IMR-90 (cell line): ENCODE results near the gene CLDN18. TPM values are rescaled to one million over a fixed set of nuclear protein-coding genes. Genes with fewer than 3 reads are reported as not detected.
A peak's percentile ranks its signal among the peaks of the same experiment; 100 is the strongest.

ENCODE experiments used
- ATAC-seq: fragments of 200-7000 bp; cut with Tn5 transposase; 2 replicates; pipeline ENCODE4 v1.9.1; 2020; ENCODE audit warnings: low read depth, mild to moderate bottlenecking, moderate library complexity
- BruUV-seq: library from RNA; stranded (reverse); fragments of 400-500 nt; replicated peaks from 2 replicates; lab custom pipeline; 2021; lab: Mats Ljungman, UMichigan
- CTCF ChIA-PET: fragments of 300-600 bp; formaldehyde crosslinking; extraction: SDS; loops from one replicate; lab custom pipeline; 2021; ENCODE audit warnings: antibody characterized with exemption; lab: Yijun Ruan, JAX
- POLR2A ChIA-PET: fragments of 300-600 bp; sonication (Branson Sonifier 250); formaldehyde crosslinking; loops from one replicate; lab custom pipeline; 2022; ENCODE audit warnings: antibody characterized with exemption; ENCODE audit not compliant: unreplicated experiment; lab: Charles Lee
- DNase-seq: peaks from one replicate; pipeline ENCODE4 v3.0.0; 2013
- H2AFZ ChIP-seq: replicated peaks from 2 replicates; pipeline ENCODE3; 2013; ENCODE audit warnings: low read length, mild to moderate bottlenecking; ENCODE audit not compliant: poor library complexity
- H2AK5ac ChIP-seq: 2 replicates; pipeline ENCODE4 v1.6.1; 2013; ENCODE audit warnings: low read depth, low read length, inconsistent platforms
- H2AK9ac ChIP-seq: replicated peaks from 2 replicates; pipeline ENCODE3; 2013; ENCODE audit warnings: mild to moderate bottlenecking, low read depth, low read length, moderate library complexity; ENCODE audit not compliant: poor library complexity
- H2BK120ac ChIP-seq: 2 replicates; pipeline ENCODE4 v1.6.1; 2013; ENCODE audit warnings: low read depth, low read length, inconsistent platforms
- H2BK15ac ChIP-seq: 3 replicates; pipeline ENCODE4 v1.6.1; 2013; ENCODE audit warnings: low read depth, low read length, inconsistent platforms
- H2BK20ac ChIP-seq: 2 replicates; pipeline ENCODE4 v1.6.1; 2013; ENCODE audit warnings: low read depth, mild to moderate bottlenecking, inconsistent platforms, low read length, moderate library complexity
- H2BK5ac ChIP-seq: 2 replicates; pipeline ENCODE4 v1.6.1; 2013; ENCODE audit warnings: mild to moderate bottlenecking, low read depth, low read length, inconsistent platforms; ENCODE audit not compliant: poor library complexity, severe bottlenecking
- H3K14ac ChIP-seq: replicated peaks from 2 replicates; pipeline ENCODE4 v1.6.1; 2013; ENCODE audit warnings: low read depth, low read length, inconsistent platforms
- H3K18ac ChIP-seq: 2 replicates; pipeline ENCODE4 v1.6.1; 2013; ENCODE audit warnings: low read depth, low read length, control low read depth
- H3K23ac ChIP-seq: 2 replicates; pipeline ENCODE4 v1.6.1; 2013; ENCODE audit warnings: low read depth, low read length, inconsistent platforms
- H3K27ac ChIP-seq: 2 replicates; pipeline ENCODE4 v1.5.1; 2013; ENCODE audit warnings: mild to moderate bottlenecking, control low read depth, low read length; ENCODE audit not compliant: insufficient read depth
- H3K27me3 ChIP-seq: 2 replicates; pipeline ENCODE4 v1.6.1; 2013; ENCODE audit warnings: low read length; ENCODE audit not compliant: control insufficient read depth, insufficient read depth
- H3K36me3 ChIP-seq: 2 replicates; pipeline ENCODE4 v1.6.1; 2013; ENCODE audit warnings: low read length, mixed read lengths; ENCODE audit not compliant: control insufficient read depth, insufficient read depth
- H3K4ac ChIP-seq: 2 replicates; pipeline ENCODE4 v1.6.1; 2013; ENCODE audit warnings: low read depth, low read length, inconsistent platforms
- H3K4me1 ChIP-seq: 2 replicates; pipeline ENCODE4 v1.6.1; 2013; ENCODE audit warnings: low read length, mixed read lengths; ENCODE audit not compliant: control insufficient read depth, insufficient read depth
- H3K4me2 ChIP-seq: 2 replicates; pipeline ENCODE4 v1.6.1; 2013; ENCODE audit warnings: low read depth, mild to moderate bottlenecking, control low read depth, low read length, moderate library complexity
- H3K4me3 ChIP-seq: 2 replicates; pipeline ENCODE4 v1.5.1; 2013; ENCODE audit warnings: low read depth, mild to moderate bottlenecking, control low read depth, low read length, moderate library complexity; ENCODE audit not compliant: insufficient read depth
- H3K56ac ChIP-seq: 2 replicates; pipeline ENCODE4 v1.6.1; 2013; ENCODE audit warnings: low read length, inconsistent platforms; ENCODE audit not compliant: insufficient read depth; ENCODE audit errors: extremely low read depth
- H3K79me1 ChIP-seq, 2 experiments: 2 replicates each; pipeline ENCODE4 v1.6.1; 2013; ENCODE audit warnings: low read length in 2 of 2, inconsistent platforms in 1 of 2, low read depth in 1 of 2
- H3K9ac ChIP-seq: 2 replicates; pipeline ENCODE4 v1.6.1; 2013; ENCODE audit warnings: low read depth, low read length, control low read depth
- H3K9me1 ChIP-seq: 2 replicates; pipeline ENCODE4 v1.6.1; 2013; ENCODE audit warnings: low read length, inconsistent platforms; ENCODE audit not compliant: insufficient read depth
- H3K9me3 ChIP-seq: 2 replicates; pipeline ENCODE4 v1.6.1; 2013; ENCODE audit warnings: low read length; ENCODE audit not compliant: control insufficient read depth, insufficient read depth
- H4K20me1 ChIP-seq: 2 replicates; pipeline ENCODE4 v1.6.1; 2013; ENCODE audit warnings: low read length, inconsistent platforms; ENCODE audit not compliant: insufficient read depth
- H4K5ac ChIP-seq: 2 replicates; pipeline ENCODE4 v1.6.1; 2013; ENCODE audit warnings: mild to moderate bottlenecking, low read depth, low read length, control low read depth
- H4K8ac ChIP-seq, 2 experiments: 2 replicates each; pipeline ENCODE4 v1.6.1; 2013; ENCODE audit warnings: low read depth in 2 of 2, low read length in 2 of 2, control low read depth in 1 of 2, inconsistent platforms in 1 of 2
- H4K91ac ChIP-seq: 2 replicates; pipeline ENCODE4 v1.6.1; 2013; ENCODE audit warnings: low read depth, low read length, inconsistent platforms; ENCODE audit not compliant: insufficient read depth
- CEBPB ChIP-seq: IDR thresholded peaks from 2 replicates; pipeline ENCODE4 v1.6.1; 2012; ENCODE audit warnings: low read depth, low read length, improper control_type of control experiment
- CHD1 ChIP-seq: IDR thresholded peaks from 2 replicates; pipeline ENCODE4 v1.6.1; 2012; ENCODE audit warnings: low read depth, low read length, improper control_type of control experiment
- MAFK ChIP-seq: IDR thresholded peaks from 2 replicates; pipeline ENCODE4 v1.6.1; 2012; ENCODE audit warnings: low read depth, low read length, improper control_type of control experiment
- MAZ ChIP-seq: IDR thresholded peaks from 2 replicates; pipeline ENCODE4 v1.6.1; 2012; ENCODE audit warnings: low read depth, mild to moderate bottlenecking, low read length, improper control_type of control experiment, moderate library complexity, borderline replicate concordance
- MXI1 ChIP-seq: IDR thresholded peaks from 2 replicates; pipeline ENCODE4 v1.6.1; 2012; ENCODE audit warnings: low read depth, mild to moderate bottlenecking, low read length, moderate library complexity, borderline replicate concordance
- RFX5 ChIP-seq: IDR thresholded peaks from 2 replicates; pipeline ENCODE4 v1.8.0; 2012; ENCODE audit warnings: low read depth, mild to moderate bottlenecking, low read length, moderate library complexity
- WGBS, 2 experiments: methylation state at CpG; one replicate each; pipeline versions ENCODE4 v1.1.5 to v1.1.7; 2013; ENCODE audit warnings: missing lambda C conversion rate in 2 of 2; ENCODE audit not compliant: insufficient read length in 1 of 2; ENCODE audit errors: extremely low coverage in 2 of 2; 5-methylcytosine and 5-hydroxymethylcytosine counted together
- dilution Hi-C: fragments of 300-500 bp; cut with HindIII; formaldehyde crosslinking; loops from one replicate; pipeline ENCODE4 v1.14.3; 2018; ENCODE audit warnings: low sequenced_read_pairs; ENCODE audit not compliant: unreplicated experiment
- in situ Hi-C: fragments of 300-500 bp; cut with MboI; formaldehyde crosslinking; loops from 3 replicates; pipeline ENCODE4 v1.14.3; 2019; ENCODE audit warnings: low sequenced_read_pairs, inconsistent platforms, mixed read lengths
- intact Hi-C: fragments of 100-400 bp; cut with micrococcal nuclease; formaldehyde crosslinking; loops from 2 replicates; pipeline ENCODE4 v1.10.0; 2022
- polyA plus RNA-seq, 3 experiments: library from polyadenylated mRNA; depleted of rRNA; stranded (reverse); fragments of >200 nt; gene quantifications; 2 replicates each; pipeline ENCODE4 v1.2.3, GENCODE V29; 2012; ENCODE audit warnings: low replicate concordance in 1 of 3
- total RNA-seq: library from RNA; depleted of rRNA; stranded (reverse); fragments of >200 nt; gene quantifications from 2 replicates; pipeline ENCODE4 v1.2.3, GENCODE V29; 2012
- TF ChIP-seq, protein P1 (sequence below): fragments of 150-350 bp; IDR thresholded peaks from 2 replicates; pipeline ENCODE4 v1.6.1; 2017; ENCODE audit warnings: mild to moderate bottlenecking, antibody characterized with exemption, low read length, low read depth

Gene CLDN18
- total and polyA plus RNA-seq, 2 of the 4 experiments (the other 2 are of a cell fraction), result not detected

- peak overlapping the region; percentile 17; the same call in 1 of the 2 replicates for H3K4ac ChIP-seq
- peak; percentile 6 for DNase-seq
- no peak overlapping the region for H3K4me2 ChIP-seq
- no peaks in the 10 kb centered on the region for H3K9me3 ChIP-seq
- no peak overlapping the region for H3K18ac ChIP-seq
- H4K8ac ChIP-seq, result no peak overlapping the region
- dilution Hi-C loops, result no loop called here
- no peak overlapping the region for H3K9ac ChIP-seq
- H2BK15ac ChIP-seq, result no peak overlapping the region
- no peak overlapping the region for H3K23ac ChIP-seq
- in situ Hi-C loops, result loop anchor here (10.0 kb wide), 1 partner anchor 95 kb away; the partner anchor contains the start of gene DBR1
- no peak overlapping the region for H2BK20ac ChIP-seq
- CTCF ChIA-PET, result no interaction called here
- no TSS peak for BruUV-seq
- no peak overlapping the region for H3K56ac ChIP-seq
- H2BK120ac ChIP-seq, result no peak overlapping the region
- peaks cover 23% of the 10 kb centered on the region for H3K36me3 ChIP-seq
- H3K4me1 ChIP-seq, result peaks cover 26% of the 10 kb centered on the region
- no peak overlapping the region for H3K4me3 ChIP-seq
- intact Hi-C loops, result loop anchor here (5.0 kb wide), 1 partner anchor 37 kb away; the partner anchor contains the start of gene DZIP1L
- no peaks in the 10 kb centered on the region for H3K27me3 ChIP-seq
- ATAC-seq, result no peak
- peaks cover 35% of the 10 kb centered on the region for H3K9me1 ChIP-seq
- no peak overlapping the region for H4K91ac ChIP-seq
- POLR2A ChIA-PET, result no interaction called here
- H2BK5ac ChIP-seq, result no peak overlapping the region
- TF ChIP-seq MXI1 (no peak), RFX5 (no peak), CEBPB (no peak), MAZ (no peak), MAFK (no peak), CHD1 (no peak)
- TF ChIP-seq, protein P1, sequence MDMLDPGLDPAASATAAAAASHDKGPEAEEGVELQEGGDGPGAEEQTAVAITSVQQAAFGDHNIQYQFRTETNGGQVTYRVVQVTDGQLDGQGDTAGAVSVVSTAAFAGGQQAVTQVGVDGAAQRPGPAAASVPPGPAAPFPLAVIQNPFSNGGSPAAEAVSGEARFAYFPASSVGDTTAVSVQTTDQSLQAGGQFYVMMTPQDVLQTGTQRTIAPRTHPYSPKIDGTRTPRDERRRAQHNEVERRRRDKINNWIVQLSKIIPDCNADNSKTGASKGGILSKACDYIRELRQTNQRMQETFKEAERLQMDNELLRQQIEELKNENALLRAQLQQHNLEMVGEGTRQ, result no peak
- no peak overlapping the region for H2AK9ac ChIP-seq
- H3K14ac ChIP-seq, result no peak overlapping the region; the same call in 1 of the 2 replicates
- H2AFZ ChIP-seq, result peak overlapping the region; percentile 28
- H2AK5ac ChIP-seq, result peak overlapping the region; percentile 26; the same call in 1 of the 2 replicates
- no peak overlapping the region for H3K27ac ChIP-seq
- WGBS, 2 experiments, result no CpG with 5 or more reads among the region's 5 CpGs
- peaks cover 32% of the 10 kb centered on the region for H4K20me1 ChIP-seq
- no peak overlapping the region for H4K5ac ChIP-seq
- H3K79me1 ChIP-seq, result peaks cover 22 to 57% of the 10 kb centered on the region in 2 experiments
These were observed 69.9 kb downstream of the CLDN18 start for GRCh38 chr3:138079901-138080300.
